IMR-90 (cell line): ENCODE data around the gene OLFML3.
A peak's percentile ranks its signal among the peaks of the same experiment; 100 is the strongest.

Source experiments
- BHLHE40 ChIP-seq: fragments of 150-350 bp; IDR thresholded peaks from 2 replicates; pipeline ENCODE4 v1.6.1; 2016; ENCODE audit warnings: mild to moderate bottlenecking, low read depth, low read length
- CEBPB ChIP-seq: IDR thresholded peaks from 2 replicates; pipeline ENCODE4 v1.6.1; 2012; ENCODE audit warnings: low read depth, low read length, improper control_type of control experiment
- CHD1 ChIP-seq: IDR thresholded peaks from 2 replicates; pipeline ENCODE4 v1.6.1; 2012; ENCODE audit warnings: low read depth, low read length, improper control_type of control experiment
- CTCF ChIP-seq: conservative IDR thresholded peaks from 2 replicates; pipeline ENCODE4 v1.5.1; 2012; ENCODE audit warnings: mild to moderate bottlenecking, low read depth, low read length, improper control_type of control experiment
- MAFK ChIP-seq: IDR thresholded peaks from 2 replicates; pipeline ENCODE4 v1.6.1; 2012; ENCODE audit warnings: low read depth, low read length, improper control_type of control experiment
- MAZ ChIP-seq: IDR thresholded peaks from 2 replicates; pipeline ENCODE4 v1.6.1; 2012; ENCODE audit warnings: low read depth, mild to moderate bottlenecking, low read length, improper control_type of control experiment, moderate library complexity, borderline replicate concordance
- NFE2L2 ChIP-seq: fragments of 150-350 bp; IDR thresholded peaks from 2 replicates; pipeline ENCODE4 v1.6.1; 2016; ENCODE audit warnings: low read depth, mild to moderate bottlenecking, low read length
- POLR2A ChIP-seq: IDR thresholded peaks from 2 replicates; pipeline ENCODE4 v1.6.1; 2012; ENCODE audit warnings: mild to moderate bottlenecking, low read depth, low read length
- RAD21 ChIP-seq: IDR thresholded peaks from 2 replicates; pipeline ENCODE4 v1.6.1; 2012; ENCODE audit warnings: low read length, improper control_type of control experiment
- RCOR1 ChIP-seq: IDR thresholded peaks from 2 replicates; pipeline ENCODE4 v1.6.1; 2012; ENCODE audit warnings: mild to moderate bottlenecking, low read length, improper control_type of control experiment; ENCODE audit not compliant: insufficient replicate concordance
- RFX5 ChIP-seq: IDR thresholded peaks from 2 replicates; pipeline ENCODE4 v1.8.0; 2012; ENCODE audit warnings: low read depth, mild to moderate bottlenecking, low read length, moderate library complexity

- TF ChIP-seq CTCF = no peak
- peak; percentile 70; the same call in 1 of the 2 replicates for TF ChIP-seq POLR2A
- TF ChIP-seq CEBPB = no peak
- no peak for TF ChIP-seq RAD21
- TF ChIP-seq RFX5 = no peak
- TF ChIP-seq RCOR1 = no peak
- TF ChIP-seq CHD1 = no peak
- no peak for TF ChIP-seq BHLHE40
- no peak for TF ChIP-seq MAFK
- TF ChIP-seq NFE2L2 = no peak
- no peak for TF ChIP-seq MAZ
Observed at GRCh38 chr1:113929750-113930498, 49.4 kb upstream of the OLFML3 start.
